GM12874 (cell line): ENCODE results near the gene KYNU.

Source experiments
- CTCF ChIP-seq: IDR thresholded peaks from 2 replicates; pipeline ENCODE4 v1.5.1; 2011; ENCODE audit warnings: low read depth, mild to moderate bottlenecking, control low read depth, low read length, moderate library complexity; ENCODE audit not compliant: insufficient read depth

Gene KYNU

DNA sequence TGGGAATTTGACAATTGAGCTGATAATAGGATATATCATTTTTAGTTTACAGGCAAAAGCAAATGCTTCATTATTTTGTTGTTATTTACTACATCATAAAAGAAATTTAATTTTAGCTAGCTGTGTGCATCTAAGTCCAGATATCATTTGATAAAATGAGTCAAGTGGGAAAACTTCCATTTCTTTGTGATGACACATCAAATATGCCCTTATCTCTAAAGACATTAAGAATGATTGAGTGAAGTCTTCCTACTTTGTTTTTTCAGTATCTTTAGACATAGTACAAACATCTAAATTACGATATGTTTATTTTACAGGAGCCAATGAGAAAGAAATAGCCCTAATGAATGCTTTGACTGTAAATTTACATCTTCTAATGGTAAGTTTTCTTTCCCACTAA lies 77.0 kb downstream of the KYNU start:
- TF ChIP-seq CTCF: no peak

DNA sequence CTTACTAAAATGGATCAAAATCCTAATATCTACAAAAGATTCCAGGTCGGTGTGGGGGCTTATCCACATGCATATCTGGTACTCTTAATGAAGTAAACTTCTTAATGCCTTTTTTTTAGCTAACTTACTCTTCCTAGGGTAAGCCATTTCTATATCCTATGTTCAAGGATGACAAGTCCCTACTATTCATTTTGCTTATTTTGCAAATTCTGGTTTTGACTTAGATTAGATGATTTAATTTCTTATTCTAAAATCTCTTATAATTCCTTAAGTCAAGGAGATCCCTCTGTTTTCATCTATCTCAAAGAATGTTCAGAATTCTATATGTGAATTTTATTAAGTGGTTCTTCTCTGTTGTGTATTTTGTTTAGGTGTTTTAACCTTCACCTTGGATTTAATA lies 79.7 kb downstream of the KYNU start:
- no peak for TF ChIP-seq CTCF

- no peak for TF ChIP-seq CTCF
Observed at GRCh38 chr2:142961202-142961601, 83.7 kb downstream of the KYNU start.

GRCh38 chr2:142965443-142965842 lies 88.0 kb downstream of the KYNU start:
- no peak for TF ChIP-seq CTCF

DNA sequence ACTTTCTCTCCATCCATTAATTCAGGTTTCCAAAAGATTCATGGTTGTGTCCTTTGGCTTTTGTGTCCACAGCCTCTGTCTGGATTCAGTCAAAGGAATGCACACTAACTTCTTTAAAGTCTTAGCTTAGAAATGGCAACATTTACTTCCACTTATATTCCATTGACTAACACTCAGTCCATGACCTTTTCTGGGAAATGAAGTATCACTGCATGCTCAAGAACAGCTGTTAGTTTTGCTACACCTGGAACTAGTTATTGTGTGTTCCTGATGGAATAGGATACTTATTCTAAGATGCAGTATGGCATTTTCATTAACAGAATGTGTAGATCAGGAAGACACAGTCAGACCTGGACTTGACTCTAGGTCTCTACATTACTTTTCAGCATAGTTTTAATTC lies 88.8 kb downstream of the KYNU start:
- TF ChIP-seq CTCF: no peak

DNA sequence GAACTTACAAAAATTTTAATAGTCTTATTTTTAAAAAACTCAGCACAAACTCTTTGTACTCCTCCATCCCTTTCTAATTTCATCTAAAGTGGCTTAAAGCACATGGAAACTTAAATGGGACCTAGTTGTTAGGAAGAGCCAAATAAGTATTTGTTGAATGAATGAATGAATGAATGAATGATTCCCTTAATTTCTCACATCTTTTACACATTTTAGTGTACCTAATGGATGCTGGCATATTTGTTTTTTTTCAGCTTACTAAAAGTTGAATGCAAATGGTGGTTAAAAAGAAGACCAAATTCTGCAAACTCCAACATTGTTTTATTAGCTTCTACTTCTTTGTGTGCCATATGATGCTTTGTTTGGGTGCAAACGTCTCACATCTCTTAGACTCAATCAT lies 89.6 kb downstream of the KYNU start:
- no peak for TF ChIP-seq CTCF

DNA sequence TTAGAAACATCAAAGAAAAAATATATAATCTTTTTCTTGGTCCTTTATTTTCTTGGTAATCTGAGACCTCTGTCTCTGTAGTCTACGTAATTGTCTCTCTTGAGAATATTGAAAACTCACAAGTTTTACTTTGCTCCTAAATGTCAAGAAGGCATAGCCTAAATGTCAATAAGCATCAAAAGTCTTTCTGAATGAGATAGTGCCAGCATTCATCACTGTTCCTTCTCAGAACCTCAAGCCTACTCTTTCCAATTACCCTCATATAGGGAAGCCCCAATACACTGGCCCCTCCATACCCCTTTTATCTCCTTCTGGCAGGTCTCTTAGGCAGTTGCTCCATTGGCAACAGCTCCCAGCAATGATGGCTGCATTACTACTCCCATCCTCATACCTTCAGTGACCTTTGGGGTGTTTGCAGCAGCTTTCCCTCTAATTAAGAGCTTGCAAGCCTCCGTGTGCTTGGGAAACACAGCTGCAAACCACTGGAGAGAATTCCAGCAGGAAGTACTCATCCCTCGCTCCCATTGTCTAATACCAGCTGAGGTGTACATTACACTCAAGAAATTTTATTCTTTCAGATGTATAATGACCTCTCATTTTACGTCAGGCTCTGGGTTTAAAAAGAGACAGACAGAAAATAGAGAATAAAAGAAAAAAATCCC lies 95.8 kb downstream of the KYNU start:
- TF ChIP-seq CTCF: no peak

GRCh38 chr2:142973822-142974207 lies 96.4 kb downstream of the KYNU start:
- TF ChIP-seq CTCF: no peak
